Measurements from ENCODE around the gene DPP6. TPM values are rescaled to one million over a fixed set of nuclear protein-coding genes. Genes with fewer than 3 reads are reported as not detected.

The DPP6 gene
- polyA plus RNA-seq, 1 of the 3 experiments (the other 2 are of a cell fraction), result not detected

DNA sequence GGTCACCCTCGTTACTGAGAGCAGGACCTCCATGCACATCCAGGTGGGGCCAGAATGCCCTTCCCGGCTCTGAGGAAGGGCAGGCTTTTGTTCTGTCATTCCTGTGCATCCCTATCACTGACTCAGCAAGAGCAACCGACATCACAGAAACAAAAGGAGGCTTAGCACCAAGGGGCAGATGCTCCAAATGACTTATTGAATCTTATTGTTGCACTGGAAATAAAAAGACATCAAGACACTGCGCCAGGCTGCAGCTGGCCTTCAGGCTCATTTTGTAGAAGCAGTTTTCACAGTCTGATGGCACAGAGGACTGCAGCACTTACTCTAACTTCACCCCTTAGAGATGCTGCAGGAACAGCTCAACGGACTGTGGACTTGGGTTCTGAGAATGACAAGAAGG, 824.3 kb downstream of the DPP6 start:
- H3F3A ChIP-seq (replicated peaks; ENCODE audit: insufficient read depth), result no peaks in the 10 kb centered on the region

DNA sequence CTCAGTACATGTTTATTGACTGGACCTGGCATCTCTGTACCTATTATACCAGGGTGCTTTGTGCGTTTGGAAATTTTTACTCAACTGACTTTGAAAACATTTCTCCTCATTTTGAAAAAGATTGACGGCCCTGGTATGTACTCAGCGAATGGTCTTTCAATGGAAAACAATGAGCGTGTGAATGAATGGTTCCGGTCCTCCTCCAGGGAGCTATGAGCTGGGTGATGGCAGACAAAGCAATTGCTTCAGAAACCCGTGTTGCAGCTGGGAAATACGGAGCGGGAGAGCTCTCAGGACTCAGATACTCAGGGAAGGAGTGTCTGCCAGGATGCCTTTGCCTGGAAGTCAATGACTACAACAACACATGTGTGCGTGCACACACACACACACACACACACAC, 824.8 kb downstream of the DPP6 start:
- POLR2A ChIA-PET, result no interaction called here
- 42% methylated on average over 9 of the region's 9 CpGs for WGBS (ENCODE audit: low lambda C conversion rate)
- H3K4me1 ChIP-seq (ENCODE audit: control insufficient read depth in 1 of 2, insufficient read depth in 2 of 2, low read depth in 1 of 2, low read length in 1 of 2), result peaks cover 0 to 14% of the 10 kb centered on the region in 2 experiments; a peak in 1 of 4 replicates
- no peak overlapping the region for H3K4me3 ChIP-seq (ENCODE audit: low read depth in 2 of 2, low read length in 1 of 2)
- H3K9ac ChIP-seq, result no peak overlapping the region
- no peaks in the 10 kb centered on the region for H4K20me1 ChIP-seq (ENCODE audit: insufficient read depth)
- DNase-seq, result no peak
- no peaks in the 10 kb centered on the region for H3K9me2 ChIP-seq
- CTCF ChIA-PET, result interaction anchor here (1.5 kb wide), 1 partner anchor 37 kb away, joined by 3 read pairs; no protein-coding TSS in a partner anchor
- TF ChIP-seq, protein P1, sequence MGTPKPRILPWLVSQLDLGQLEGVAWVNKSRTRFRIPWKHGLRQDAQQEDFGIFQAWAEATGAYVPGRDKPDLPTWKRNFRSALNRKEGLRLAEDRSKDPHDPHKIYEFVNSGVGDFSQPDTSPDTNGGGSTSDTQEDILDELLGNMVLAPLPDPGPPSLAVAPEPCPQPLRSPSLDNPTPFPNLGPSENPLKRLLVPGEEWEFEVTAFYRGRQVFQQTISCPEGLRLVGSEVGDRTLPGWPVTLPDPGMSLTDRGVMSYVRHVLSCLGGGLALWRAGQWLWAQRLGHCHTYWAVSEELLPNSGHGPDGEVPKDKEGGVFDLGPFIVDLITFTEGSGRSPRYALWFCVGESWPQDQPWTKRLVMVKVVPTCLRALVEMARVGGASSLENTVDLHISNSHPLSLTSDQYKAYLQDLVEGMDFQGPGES (IDR thresholded peaks at IDR 0.05; ENCODE audit: low read depth, low read length), result no peak
- TF ChIP-seq FOSL2 (IDR thresholded peaks at IDR 0.05; ENCODE audit: borderline replicate concordance, low read depth) (no peak), EP300 (IDR thresholded peaks at IDR 0.05; ENCODE audit: borderline replicate concordance in 1 of 2, low read depth in 1 of 2, low read length in 1 of 2) (no peak)
- no peaks in the 10 kb centered on the region; the same call in 1 of the 2 replicates for H3K9me3 ChIP-seq
- H3K4me2 ChIP-seq, result no peak overlapping the region
- H3K36me3 ChIP-seq (replicated peaks in 1 of 2; ENCODE audit: control insufficient read depth in 1 of 2, insufficient read depth in 2 of 2, low read length in 1 of 2), result no peaks in the 10 kb centered on the region
- H2AFZ ChIP-seq (ENCODE audit: low read depth), result no peak overlapping the region
- no peak overlapping the region for H3K27ac ChIP-seq (ENCODE audit: low read depth in 2 of 2, low read length in 1 of 2)
- no peaks in the 10 kb centered on the region for H3F3A ChIP-seq (replicated peaks; ENCODE audit: insufficient read depth)
- no peaks in the 10 kb centered on the region for H3K27me3 ChIP-seq (ENCODE audit: insufficient read depth)
- no peaks in the 10 kb centered on the region for H3K79me2 ChIP-seq (ENCODE audit: insufficient read depth)

More for the DNA sequence above, 824.3 kb downstream of the DPP6 start:
- peaks cover 0 to 19% of the 10 kb centered on the region in 2 experiments; a peak in 1 of 4 replicates for H3K4me1 ChIP-seq (ENCODE audit: control insufficient read depth in 1 of 2, insufficient read depth in 2 of 2, low read depth in 1 of 2, low read length in 1 of 2)
- no peaks in the 10 kb centered on the region; the same call in 1 of the 2 replicates for H3K9me3 ChIP-seq
- H2AFZ ChIP-seq (ENCODE audit: low read depth), result no peak overlapping the region
- no peaks in the 10 kb centered on the region for H3K79me2 ChIP-seq (ENCODE audit: insufficient read depth)
- ChIA-PET CTCF (interaction anchor here (1.5 kb wide), 1 partner anchor 37 kb away, joined by 3 read pairs; no protein-coding TSS in a partner anchor), POLR2A (no interaction called here)
- H3K27me3 ChIP-seq (ENCODE audit: insufficient read depth), result no peaks in the 10 kb centered on the region
- H3K27ac ChIP-seq (ENCODE audit: low read depth in 2 of 2, low read length in 1 of 2), result no peak overlapping the region
- no peaks in the 10 kb centered on the region for H3K9me2 ChIP-seq
- 40% methylated on average over 5 of the region's 5 CpGs for WGBS (ENCODE audit: low lambda C conversion rate)
- no peak overlapping the region for H3K9ac ChIP-seq
- H3K4me3 ChIP-seq (ENCODE audit: low read depth in 2 of 2, low read length in 1 of 2), result no peak overlapping the region
- no peak overlapping the region for H3K4me2 ChIP-seq
- no peaks in the 10 kb centered on the region for H3K36me3 ChIP-seq (replicated peaks in 1 of 2; ENCODE audit: control insufficient read depth in 1 of 2, insufficient read depth in 2 of 2, low read length in 1 of 2)
- DNase-seq, result no peak
- no peaks in the 10 kb centered on the region for H4K20me1 ChIP-seq (ENCODE audit: insufficient read depth)
- TF ChIP-seq NFIC (IDR thresholded peaks at IDR 0.05; ENCODE audit: borderline replicate concordance), result no peak
- no peak for TF ChIP-seq GATA2 (CRISPR knock-in tag; IDR thresholded peaks at IDR 0.05)
- TF ChIP-seq, protein P2, sequence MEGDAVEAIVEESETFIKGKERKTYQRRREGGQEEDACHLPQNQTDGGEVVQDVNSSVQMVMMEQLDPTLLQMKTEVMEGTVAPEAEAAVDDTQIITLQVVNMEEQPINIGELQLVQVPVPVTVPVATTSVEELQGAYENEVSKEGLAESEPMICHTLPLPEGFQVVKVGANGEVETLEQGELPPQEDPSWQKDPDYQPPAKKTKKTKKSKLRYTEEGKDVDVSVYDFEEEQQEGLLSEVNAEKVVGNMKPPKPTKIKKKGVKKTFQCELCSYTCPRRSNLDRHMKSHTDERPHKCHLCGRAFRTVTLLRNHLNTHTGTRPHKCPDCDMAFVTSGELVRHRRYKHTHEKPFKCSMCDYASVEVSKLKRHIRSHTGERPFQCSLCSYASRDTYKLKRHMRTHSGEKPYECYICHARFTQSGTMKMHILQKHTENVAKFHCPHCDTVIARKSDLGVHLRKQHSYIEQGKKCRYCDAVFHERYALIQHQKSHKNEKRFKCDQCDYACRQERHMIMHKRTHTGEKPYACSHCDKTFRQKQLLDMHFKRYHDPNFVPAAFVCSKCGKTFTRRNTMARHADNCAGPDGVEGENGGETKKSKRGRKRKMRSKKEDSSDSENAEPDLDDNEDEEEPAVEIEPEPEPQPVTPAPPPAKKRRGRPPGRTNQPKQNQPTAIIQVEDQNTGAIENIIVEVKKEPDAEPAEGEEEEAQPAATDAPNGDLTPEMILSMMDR (IDR thresholded peaks at IDR 0.05), result no peak
- no peak for TF ChIP-seq EP300 (IDR thresholded peaks at IDR 0.05; ENCODE audit: borderline replicate concordance in 1 of 2, low read depth in 1 of 2, low read length in 1 of 2)
- no peak for TF ChIP-seq RFX5 (IDR thresholded peaks at IDR 0.05; ENCODE audit: low read length)
- TF ChIP-seq TCF12 (IDR thresholded peaks at IDR 0.05), result no peak
- no peak for TF ChIP-seq NRF1 (IDR thresholded peaks at IDR 0.05; ENCODE audit: low read depth, low read length)
- no peak for TF ChIP-seq YY1 (IDR thresholded peaks at IDR 0.05; ENCODE audit: low read depth)
- TF ChIP-seq MXI1 (IDR thresholded peaks at IDR 0.05; ENCODE audit: low read depth, low read length), result no peak
- no peak for TF ChIP-seq POLR2AphosphoS5 (IDR thresholded peaks at IDR 0.05; ENCODE audit: low read depth, low read length)
- no peak for TF ChIP-seq TAF1 (IDR thresholded peaks at IDR 0.05; ENCODE audit: borderline replicate concordance, low read depth, low read length)
- TF ChIP-seq TEAD4 (IDR thresholded peaks at IDR 0.05; ENCODE audit: borderline replicate concordance, insufficient read depth), result no peak
- no peak for TF ChIP-seq FOXM1 (IDR thresholded peaks at IDR 0.05; ENCODE audit: low read depth)
- TF ChIP-seq GABPA (IDR thresholded peaks at IDR 0.05; ENCODE audit: low read depth), result no peak
- no peak for TF ChIP-seq JUND (IDR thresholded peaks at IDR 0.05)
- no peak for TF ChIP-seq SMC3 (IDR thresholded peaks at IDR 0.05; ENCODE audit: low read depth, low read length)
- TF ChIP-seq, protein P1 (IDR thresholded peaks at IDR 0.05; ENCODE audit: low read depth, low read length), result no peak
- TF ChIP-seq, protein P3, sequence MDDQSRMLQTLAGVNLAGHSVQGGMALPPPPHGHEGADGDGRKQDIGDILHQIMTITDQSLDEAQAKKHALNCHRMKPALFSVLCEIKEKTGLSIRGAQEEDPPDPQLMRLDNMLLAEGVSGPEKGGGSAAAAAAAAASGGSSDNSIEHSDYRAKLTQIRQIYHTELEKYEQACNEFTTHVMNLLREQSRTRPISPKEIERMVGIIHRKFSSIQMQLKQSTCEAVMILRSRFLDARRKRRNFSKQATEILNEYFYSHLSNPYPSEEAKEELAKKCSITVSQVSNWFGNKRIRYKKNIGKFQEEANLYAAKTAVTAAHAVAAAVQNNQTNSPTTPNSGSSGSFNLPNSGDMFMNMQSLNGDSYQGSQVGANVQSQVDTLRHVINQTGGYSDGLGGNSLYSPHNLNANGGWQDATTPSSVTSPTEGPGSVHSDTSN (IDR thresholded peaks at IDR 0.05), result no peak
